H1 (cell line): ENCODE measurements around the gene YBX1. TPM values are rescaled to one million over a fixed set of nuclear protein-coding genes. Genes with fewer than 3 reads are reported as not detected.
A peak's percentile ranks its signal among the peaks of the same experiment; 100 is the strongest.

ENCODE experiments used
- CREB1 ChIP-seq: IDR thresholded peaks from 2 replicates; pipeline ENCODE4 v1.6.1; 2012; ENCODE audit warnings: inconsistent platforms
- EGR1 ChIP-seq: IDR thresholded peaks from 2 replicates; pipeline ENCODE4 v1.6.1; 2011; ENCODE audit warnings: low read depth, low read length, borderline replicate concordance
- PHF8 ChIP-seq: fragments of 200-600 bp; sonication (generic); conservative IDR thresholded peaks from 2 replicates; pipeline ENCODE4 v1.7.1; 2012; ENCODE audit warnings: low read depth, mild to moderate bottlenecking, inconsistent platforms, low read length, moderate library complexity
- POLR2A ChIP-seq, 2 experiments: IDR thresholded peaks; 1 replicate in 1 of 2; 2 replicates in 1 of 2; pipeline ENCODE4 v1.6.1; 2011; ENCODE audit warnings: low read depth in 2 of 2, low read length in 2 of 2, mild to moderate bottlenecking in 2 of 2; ENCODE audit errors: control extremely low read depth in 1 of 2
- SIN3A ChIP-seq, 2 experiments: IDR thresholded peaks in 1 of 2; conservative IDR thresholded peaks in 1 of 2; 2 replicates each; pipeline ENCODE4 v1.6.1; 2011 to 2012; ENCODE audit warnings: low read length in 2 of 2, improper control_type of control experiment in 1 of 2, low read depth in 1 of 2, mild to moderate bottlenecking in 1 of 2
- polyA plus RNA-seq, 7 experiments: library from polyadenylated mRNA; depleted of rRNA in 3 of 7; stranded (reverse) in 5 of 7; unstranded in 2 of 7; fragments of >200 nt in 5 of 7; fragments of 200-250 nt in 2 of 7; gene quantifications; 1 replicate in 5 of 7; 2 replicates in 1 of 7; 4 replicates in 1 of 7; pipeline versions ENCODE4 v1.2.1 to v1.2.3, GENCODE V29; 2011 to 2013; ENCODE audit warnings: missing spikeins in 2 of 7, mixed read lengths in 2 of 7
- total RNA-seq: library from RNA; stranded (reverse); fragmentation: NEBNext Ultra II Directional; extraction: Animal tissue kit (Norgen Biotek cat#: 25700); gene quantifications from 2 replicates; pipeline ENCODE4 v1.2.1, GENCODE V29; 2021

The YBX1 gene
- total and polyA plus RNA-seq, 2 of the 8 experiments (the other 6 are each of a cell fraction or from before 2014, with no cell fraction given) = 438 to 1,219 TPM

- TF ChIP-seq PHF8 = peak; percentile 60
- peak; percentile 65; the same call in 1 of the 2 replicates for TF ChIP-seq EGR1
- peak in 1 of 2 experiments; percentile 80; a peak in 2 of 4 replicates for TF ChIP-seq SIN3A (conservative IDR thresholded peaks at IDR 0.05 in 1 of 2, IDR thresholded peaks at IDR 0.05 in 1 of 2; ENCODE audit: low read depth in 1 of 2, low read length in 2 of 2)
- peak; percentile 50 to 73 for TF ChIP-seq POLR2A (IDR thresholded peaks at IDR 0.05; ENCODE audit: control extremely low read depth in 1 of 2, low read depth in 2 of 2, low read length in 2 of 2)
- TF ChIP-seq CREB1 = peak; percentile 26; the same call in 1 of the 2 replicates
Measured at GRCh38 chr1:42682739-42683531, 717 bp downstream of the YBX1 start (continued).
